RWPE2 (cell line): Measurements from ENCODE around the gene GLTP.
"Not testable (repeated sequence)": the region's sequence is repeated elsewhere in the genome, so short reads cannot be mapped to it uniquely, and the experiment has no call there.

Experiments
- ATAC-seq: fragments of 200-7000 bp; cut with Tn5 transposase; 3 replicates; pipeline ENCODE4 v1.9.1; 2021; ENCODE audit warnings: low read depth
- DNase-seq: peaks from one replicate; pipeline ENCODE4 v3.0.0-alpha.2; 2020; ENCODE audit warnings: low spot score
- H3K27ac ChIP-seq: fragments of 450-650 bp; 2 replicates; pipeline ENCODE4 v1.5.1; 2017; ENCODE audit warnings: mild to moderate bottlenecking; ENCODE audit not compliant: poor library complexity, severe bottlenecking
- H3K27me3 ChIP-seq: fragments of 250-450 bp; sonication (Bioruptor Pico); 2 replicates; pipeline ENCODE4 v1.5.1; 2021; ENCODE audit warnings: mild to moderate bottlenecking, moderate library complexity; ENCODE audit not compliant: insufficient read depth, poor library complexity, severe bottlenecking
- H3K36me3 ChIP-seq: fragments of 250-450 bp; sonication (Bioruptor Pico); 2 replicates; pipeline ENCODE4 v1.5.1; 2020; ENCODE audit warnings: low read depth, mild to moderate bottlenecking, moderate library complexity
- H3K4me1 ChIP-seq: fragments of 250-450 bp; sonication (Bioruptor Pico); 2 replicates; pipeline ENCODE4 v1.5.1; 2021; ENCODE audit warnings: mild to moderate bottlenecking, moderate library complexity; ENCODE audit not compliant: insufficient read depth, poor library complexity, severe bottlenecking
- H3K4me3 ChIP-seq: fragments of 250-450 bp; sonication (Bioruptor Pico); 2 replicates; pipeline ENCODE4 v1.5.1; 2021; ENCODE audit warnings: mild to moderate bottlenecking, moderate library complexity; ENCODE audit not compliant: severe bottlenecking
- H3K9me3 ChIP-seq: fragments of 250-450 bp; sonication (Bioruptor Pico); 2 replicates; pipeline ENCODE4 v1.5.1; 2021; ENCODE audit warnings: mild to moderate bottlenecking, moderate library complexity; ENCODE audit not compliant: severe bottlenecking
- CTCF ChIP-seq: fragments of 450-650 bp; IDR thresholded peaks from one replicate; pipeline ENCODE4 v1.5.1; 2017; ENCODE audit warnings: mild to moderate bottlenecking, moderate library complexity; ENCODE audit not compliant: poor library complexity, severe bottlenecking

Gene GLTP

GRCh38 chr12:109860977-109861376, 19.4 kb downstream of the GLTP start:
- H3K4me3 ChIP-seq, result no peak overlapping the region
- peaks cover 17% of the 10 kb centered on the region; the same call in 1 of the 2 replicates for H3K36me3 ChIP-seq
- TF ChIP-seq CTCF, result no peak
- DNase-seq (no peak), ATAC-seq (no peak)
- no peaks in the 10 kb centered on the region for H3K9me3 ChIP-seq
- H3K4me1 ChIP-seq, result peaks cover 20% of the 10 kb centered on the region
- no peak overlapping the region for H3K27ac ChIP-seq
- no peaks in the 10 kb centered on the region for H3K27me3 ChIP-seq

- no peaks in the 10 kb centered on the region for H3K27me3 ChIP-seq
- H3K4me1 ChIP-seq, result no peaks in the 10 kb centered on the region
- H3K4me3 ChIP-seq, result no peak overlapping the region
- TF ChIP-seq CTCF, result no peak
- H3K27ac ChIP-seq, result no peak overlapping the region
- ATAC-seq (no peak), DNase-seq (no peak)
- no peaks in the 10 kb centered on the region for H3K9me3 ChIP-seq
- H3K36me3 ChIP-seq, result peaks cover 17% of the 10 kb centered on the region; the same call in 1 of the 2 replicates
Measured at GRCh38 chr12:109858764-109859163, 21.6 kb downstream of the GLTP start.

- Histone ChIP-seq H3K27ac (no peak overlapping the region), H3K27me3 (no peaks in the 10 kb centered on the region), H3K9me3 (no peaks in the 10 kb centered on the region), H3K4me3 (no peak overlapping the region), H3K36me3 (peaks cover 24% of the 10 kb centered on the region), H3K4me1 (no peaks in the 10 kb centered on the region)
- no peak for TF ChIP-seq CTCF
- ATAC-seq (no peak), DNase-seq (no peak)
Measured at GRCh38 chr12:109857715-109858114, 22.6 kb downstream of the GLTP start.

GRCh38 chr12:109855377-109855776, 25.0 kb downstream of the GLTP start:
- no peaks in the 10 kb centered on the region for H3K27me3 ChIP-seq
- ATAC-seq, result no peak
- peaks cover 32% of the 10 kb centered on the region for H3K36me3 ChIP-seq
- no peak for DNase-seq
- TF ChIP-seq CTCF, result no peak
- no peak overlapping the region for H3K4me3 ChIP-seq
- H3K27ac ChIP-seq, result no peak overlapping the region
- H3K9me3 ChIP-seq, result no peaks in the 10 kb centered on the region
- no peaks in the 10 kb centered on the region for H3K4me1 ChIP-seq

GRCh38 chr12:109850518-109850917, 29.8 kb downstream of the GLTP start:
- H3K27me3 ChIP-seq, DNase-seq, H3K9me3 ChIP-seq, ATAC-seq, H3K27ac ChIP-seq, H3K4me1 ChIP-seq, H3K4me3 ChIP-seq: not testable (repeated sequence)
- H3K36me3 ChIP-seq, result peaks cover 15% of the 10 kb centered on the region
